ENCODE results near the gene NEURL3.

Gene NEURL3

GRCh38 chr2:96549967-96550786 lies 45.0 kb upstream of the NEURL3 start:
- TF ChIP-seq CTCF (conservative IDR thresholded peaks at IDR 0.05; ENCODE audit: low read depth, low read length), result no peak
- no peak overlapping the region for H3K9ac ChIP-seq
- H3K27me3 ChIP-seq (ENCODE audit: insufficient read depth, low read depth), result no peaks in the 10 kb centered on the region
- H3K36me3 ChIP-seq (ENCODE audit: insufficient read depth), result peaks cover 12% of the 10 kb centered on the region; the same call in 1 of the 2 replicates
- H3K79me2 ChIP-seq (ENCODE audit: insufficient read depth, low read depth), result peaks cover 35% of the 10 kb centered on the region
- H3K4me2 ChIP-seq, result no peak overlapping the region
- no peak overlapping the region for H3K4me3 ChIP-seq (IDR thresholded peaks at IDR 0.05; ENCODE audit: insufficient read depth, low read depth, low read length)
- H3K27ac ChIP-seq, result no peak overlapping the region
- peaks cover 22% of the 10 kb centered on the region for H4K20me1 ChIP-seq (ENCODE audit: insufficient read depth)
- H3K4me1 ChIP-seq (ENCODE audit: low read depth, poor library complexity, severe bottlenecking), result peaks cover 32% of the 10 kb centered on the region
- H2AFZ ChIP-seq (ENCODE audit: low read depth), result no peak overlapping the region

GRCh38 chr2:96549466-96549785 lies 44.3 kb upstream of the NEURL3 start:
- Histone ChIP-seq H3K27me3 (ENCODE audit: insufficient read depth, low read depth) (no peaks in the 10 kb centered on the region), H4K20me1 (ENCODE audit: insufficient read depth) (peaks cover 29% of the 10 kb centered on the region), H2AFZ (ENCODE audit: low read depth) (no peak overlapping the region), H3K4me3 (IDR thresholded peaks at IDR 0.05; ENCODE audit: insufficient read depth, low read depth, low read length) (no peak overlapping the region), H3K4me1 (ENCODE audit: low read depth, poor library complexity, severe bottlenecking) (peaks cover 39% of the 10 kb centered on the region), H3K9ac (no peak overlapping the region), H3K27ac (no peak overlapping the region), H3K4me2 (no peak overlapping the region), H3K79me2 (ENCODE audit: insufficient read depth, low read depth) (peaks cover 42% of the 10 kb centered on the region), H3K36me3 (ENCODE audit: insufficient read depth) (peaks cover 16% of the 10 kb centered on the region; the same call in 1 of the 2 replicates)
- no peak for TF ChIP-seq CTCF (conservative IDR thresholded peaks at IDR 0.05; ENCODE audit: low read depth, low read length)

GRCh38 chr2:96548558-96549465 lies 43.7 kb upstream of the NEURL3 start:
- no peak overlapping the region for H3K4me2 ChIP-seq
- peaks cover 36% of the 10 kb centered on the region for H4K20me1 ChIP-seq (ENCODE audit: insufficient read depth)

More at GRCh38 chr2:96548558-96549465, 43.7 kb upstream of the NEURL3 start:
- Histone ChIP-seq H3K36me3 (ENCODE audit: insufficient read depth) (peaks cover 18% of the 10 kb centered on the region; the same call in 1 of the 2 replicates), H3K9ac (no peak overlapping the region), H3K79me2 (ENCODE audit: insufficient read depth, low read depth) (peaks cover 48% of the 10 kb centered on the region), H2AFZ (ENCODE audit: low read depth) (no peak overlapping the region), H3K27me3 (ENCODE audit: insufficient read depth, low read depth) (no peaks in the 10 kb centered on the region), H3K4me3 (IDR thresholded peaks at IDR 0.05; ENCODE audit: insufficient read depth, low read depth, low read length) (no peak overlapping the region), H3K4me1 (ENCODE audit: low read depth, poor library complexity, severe bottlenecking) (peaks cover 45% of the 10 kb centered on the region), H3K27ac (no peak overlapping the region; the same call in 1 of the 2 replicates)
- TF ChIP-seq CTCF (conservative IDR thresholded peaks at IDR 0.05; ENCODE audit: low read depth, low read length), result no peak

All from KMS-11 (cell line).